Measurements from ENCODE around the gene DPF1.
A peak's percentile ranks its signal among the peaks of the same experiment; 100 is the strongest.

The DPF1 gene

GRCh38 chr19:38224014-38224862 lies at the start of gene DPF1:
DPF1 (minus strand) TSS chr19:38224222; CDS start chr19:38224142, 80 bp downstream.
- peaks cover 40 to 69% of the 10 kb centered on the region in 2 donors for H3K27me3 ChIP-seq (ENCODE audit: control insufficient read depth in 1 of 2, insufficient read depth in 2 of 2, low read length in 2 of 2)
- H3K9me3 ChIP-seq (ENCODE audit: low read length): no peaks in the 10 kb centered on the region
- H3K4me1 ChIP-seq (ENCODE audit: insufficient read depth, low read length): peaks cover 5% of the 10 kb centered on the region
- H3K4me3 ChIP-seq (ENCODE audit: low read depth in 1 of 2, low read length in 2 of 2): peak within 1 kb of the TSS in 1 of 2 donors; percentile 34
- H3K9ac ChIP-seq (ENCODE audit: low read length): no peak within 1 kb of the TSS
- no peaks in the 10 kb centered on the region for H3K36me3 ChIP-seq (ENCODE audit: insufficient read depth, low read length)
- H3K27ac ChIP-seq (ENCODE audit: low read depth, low read length): no peak within 1 kb of the TSS

GRCh38 chr19:38273499-38273898 lies 49.5 kb upstream of the DPF1 start:
- no peaks in the 10 kb centered on the region for H3K27me3 ChIP-seq (ENCODE audit: control insufficient read depth in 1 of 2, insufficient read depth in 2 of 2, low read length in 2 of 2)
- peak overlapping the region; percentile 10 for H3K27ac ChIP-seq (ENCODE audit: low read depth, low read length)
- no peaks in the 10 kb centered on the region for H3K36me3 ChIP-seq (ENCODE audit: insufficient read depth, low read length)
- H3K4me3 ChIP-seq (ENCODE audit: low read depth in 1 of 2, low read length in 2 of 2): no peak overlapping the region
- peaks cover 34% of the 10 kb centered on the region for H3K4me1 ChIP-seq (ENCODE audit: insufficient read depth, low read length)
- H3K9ac ChIP-seq (ENCODE audit: low read length): no peak overlapping the region
- H3K9me3 ChIP-seq (ENCODE audit: low read length): no peaks in the 10 kb centered on the region

DNA sequence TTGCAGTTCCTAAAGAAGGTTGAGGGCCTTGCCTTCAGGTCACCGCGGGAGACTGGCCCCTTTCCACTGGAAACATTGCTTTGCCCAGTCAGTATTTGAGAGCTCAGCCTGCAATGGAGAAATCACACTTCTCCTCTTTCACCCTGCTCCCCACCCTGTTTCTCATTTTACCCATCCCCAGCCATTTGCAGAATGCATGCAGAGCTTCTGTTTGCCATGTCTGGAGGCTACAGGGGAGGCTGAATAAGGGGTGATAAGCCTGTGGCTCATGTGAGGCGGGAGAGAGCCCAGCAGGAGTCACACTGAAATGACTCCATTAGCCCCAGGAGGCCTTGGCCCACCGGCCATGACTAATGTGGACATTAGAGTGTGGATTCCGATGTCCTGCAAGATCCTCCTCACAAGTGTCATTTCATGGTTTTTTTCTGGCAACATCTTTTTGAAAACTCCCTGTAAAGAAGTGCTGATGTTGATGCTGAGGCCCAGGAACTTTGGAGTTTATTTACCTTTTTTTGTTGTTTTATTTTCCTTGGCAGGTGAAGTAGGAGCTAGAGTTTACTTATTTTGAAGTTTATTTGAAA lies 46.7 kb upstream of the DPF1 start:
- no peaks in the 10 kb centered on the region for H3K9me3 ChIP-seq (ENCODE audit: low read length)
- H3K4me3 ChIP-seq (ENCODE audit: low read depth in 1 of 2, low read length in 2 of 2): no peak overlapping the region
- H3K9ac ChIP-seq (ENCODE audit: low read length): no peak overlapping the region
- no peak overlapping the region for H3K27ac ChIP-seq (ENCODE audit: low read depth, low read length)
- H3K27me3 ChIP-seq (ENCODE audit: control insufficient read depth in 1 of 2, insufficient read depth in 2 of 2, low read length in 2 of 2): no peaks in the 10 kb centered on the region
- no peaks in the 10 kb centered on the region for H3K36me3 ChIP-seq (ENCODE audit: insufficient read depth, low read length)
- H3K4me1 ChIP-seq (ENCODE audit: insufficient read depth, low read length): peaks cover 29% of the 10 kb centered on the region

DNA sequence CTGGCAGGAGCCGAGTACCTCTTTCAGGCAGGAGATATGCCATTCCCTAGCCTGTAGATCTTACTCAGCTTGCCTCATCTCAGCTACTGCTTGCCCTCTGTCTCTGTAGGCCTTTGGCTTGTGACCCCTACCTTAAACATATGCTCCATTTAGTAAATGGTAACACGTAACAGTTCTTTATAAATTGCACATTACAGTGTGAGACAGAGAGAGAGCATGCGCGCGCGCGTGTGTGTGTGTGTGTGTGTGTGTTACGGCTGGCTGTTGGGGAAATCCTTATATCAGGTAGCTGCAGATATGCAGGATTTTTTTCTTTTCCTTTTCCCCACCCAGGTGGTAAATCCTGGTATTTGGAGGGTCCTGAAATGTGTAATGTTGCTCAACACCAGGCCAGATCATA lies 44.5 kb upstream of the DPF1 start:
- Histone ChIP-seq H3K9me3 (ENCODE audit: low read length) (no peaks in the 10 kb centered on the region), H3K27ac (ENCODE audit: low read depth, low read length) (peak overlapping the region; percentile 54), H3K36me3 (ENCODE audit: insufficient read depth, low read length) (no peaks in the 10 kb centered on the region), H3K4me3 (ENCODE audit: low read depth in 1 of 2, low read length in 2 of 2) (no peak overlapping the region), H3K4me1 (ENCODE audit: insufficient read depth, low read length) (peaks cover 20% of the 10 kb centered on the region), H3K9ac (ENCODE audit: low read length) (no peak overlapping the region), H3K27me3 (ENCODE audit: control insufficient read depth in 1 of 2, insufficient read depth in 2 of 2, low read length in 2 of 2) (peaks cover 0 to 11% of the 10 kb centered on the region in 2 donors)

DNA sequence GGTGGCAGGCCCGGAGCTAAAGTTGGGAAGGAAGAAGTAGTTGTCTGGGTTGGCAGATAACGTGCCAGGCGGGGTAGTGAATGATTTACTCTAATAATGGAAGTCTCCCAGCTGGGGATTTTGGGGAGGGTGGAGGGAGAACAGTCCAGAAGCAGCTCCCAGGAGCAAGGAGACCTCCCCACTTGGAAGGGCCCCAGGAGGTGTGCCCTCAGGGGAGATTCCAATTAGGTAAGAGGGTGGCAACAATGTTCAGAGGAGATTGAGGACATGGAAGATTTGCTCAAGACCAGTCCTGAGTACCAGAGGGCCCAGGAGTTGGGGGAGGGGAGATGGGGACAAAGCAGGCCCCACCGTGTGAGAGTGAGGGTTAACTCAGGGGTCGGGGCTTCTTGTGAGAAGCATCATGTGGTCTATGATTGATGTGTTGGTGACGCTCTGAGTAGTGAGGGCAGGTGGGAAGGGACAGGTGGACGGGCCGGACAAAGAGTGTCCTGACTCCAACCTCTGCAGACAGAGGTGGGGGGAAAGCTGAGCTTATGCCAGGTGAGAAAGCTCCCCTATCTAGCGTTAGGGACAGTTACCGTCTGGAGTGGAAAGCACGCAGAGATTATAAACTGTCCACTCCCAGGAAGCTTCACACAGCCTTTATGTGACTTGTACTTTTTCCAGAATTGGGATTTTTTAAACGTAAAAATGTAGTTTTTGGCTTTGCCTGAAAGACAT lies 43.9 kb upstream of the DPF1 start:
- peaks cover 16% of the 10 kb centered on the region for H3K4me1 ChIP-seq (ENCODE audit: insufficient read depth, low read length)
- no peak overlapping the region for H3K4me3 ChIP-seq (ENCODE audit: low read depth in 1 of 2, low read length in 2 of 2)
- H3K9ac ChIP-seq (ENCODE audit: low read length): no peak overlapping the region

GRCh38 chr19:38266981-38267597 lies 43.1 kb upstream of the DPF1 start:
- Histone ChIP-seq H3K27ac (ENCODE audit: low read depth, low read length) (peak overlapping the region; percentile 54), H3K4me3 (ENCODE audit: low read depth in 1 of 2, low read length in 2 of 2) (no peak overlapping the region)

More for the DNA sequence above, 43.9 kb upstream of the DPF1 start:
- H3K36me3 ChIP-seq (ENCODE audit: insufficient read depth, low read length): no peaks in the 10 kb centered on the region
- H3K9me3 ChIP-seq (ENCODE audit: low read length): no peaks in the 10 kb centered on the region
- H3K27ac ChIP-seq (ENCODE audit: low read depth, low read length): peak overlapping the region; percentile 54
- peaks cover 0 to 11% of the 10 kb centered on the region in 2 donors for H3K27me3 ChIP-seq (ENCODE audit: control insufficient read depth in 1 of 2, insufficient read depth in 2 of 2, low read length in 2 of 2)

DNA sequence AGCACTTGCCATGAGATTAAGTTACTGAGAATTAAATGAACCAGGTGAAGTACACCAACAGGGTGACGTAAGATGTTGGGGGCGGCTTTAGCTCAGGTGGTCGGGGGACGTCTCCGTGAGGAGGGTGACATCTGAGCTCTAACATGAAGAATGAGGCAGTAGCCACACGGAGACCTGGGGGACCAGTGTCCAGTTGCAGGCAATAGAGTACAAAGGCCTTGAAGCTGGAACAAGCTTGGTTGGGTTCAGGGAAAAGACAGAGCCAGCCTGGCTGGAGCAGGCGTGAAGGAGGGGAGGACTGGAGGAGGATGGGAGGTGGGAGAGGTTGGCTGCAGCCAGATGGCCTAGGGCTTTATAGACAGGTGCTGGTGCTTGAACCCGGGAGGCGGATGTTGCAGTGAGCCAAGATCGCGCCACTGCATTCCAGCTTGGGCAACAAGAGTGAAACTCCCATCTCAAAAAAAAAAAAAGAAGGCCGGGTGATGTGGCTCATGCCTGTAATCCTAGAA lies 42.0 kb upstream of the DPF1 start:
- Histone ChIP-seq H3K4me3 (ENCODE audit: low read depth in 1 of 2, low read length in 2 of 2) (no peak overlapping the region), H3K9ac (ENCODE audit: low read length) (no peak overlapping the region), H3K9me3 (ENCODE audit: low read length) (no peaks in the 10 kb centered on the region), H3K36me3 (ENCODE audit: insufficient read depth, low read length) (no peaks in the 10 kb centered on the region), H3K27ac (ENCODE audit: low read depth, low read length) (peak overlapping the region; percentile 85), H3K27me3 (ENCODE audit: control insufficient read depth in 1 of 2, insufficient read depth in 2 of 2, low read length in 2 of 2) (peaks cover 0 to 11% of the 10 kb centered on the region in 2 donors), H3K4me1 (ENCODE audit: insufficient read depth, low read length) (peaks cover 16% of the 10 kb centered on the region)

More at GRCh38 chr19:38266981-38267597, 43.1 kb upstream of the DPF1 start:
- Histone ChIP-seq H3K4me1 (ENCODE audit: insufficient read depth, low read length) (peaks cover 16% of the 10 kb centered on the region), H3K36me3 (ENCODE audit: insufficient read depth, low read length) (no peaks in the 10 kb centered on the region), H3K9ac (ENCODE audit: low read length) (no peak overlapping the region), H3K9me3 (ENCODE audit: low read length) (no peaks in the 10 kb centered on the region), H3K27me3 (ENCODE audit: control insufficient read depth in 1 of 2, insufficient read depth in 2 of 2, low read length in 2 of 2) (peaks cover 0 to 11% of the 10 kb centered on the region in 2 donors)

- no peak overlapping the region for H3K9ac ChIP-seq (ENCODE audit: low read length)
- peaks cover 16% of the 10 kb centered on the region for H3K4me1 ChIP-seq (ENCODE audit: insufficient read depth, low read length)
- H3K9me3 ChIP-seq (ENCODE audit: low read length): no peaks in the 10 kb centered on the region
- H3K4me3 ChIP-seq (ENCODE audit: low read depth in 1 of 2, low read length in 2 of 2): peak overlapping the region in 1 of 2 donors; percentile 50
- no peaks in the 10 kb centered on the region for H3K36me3 ChIP-seq (ENCODE audit: insufficient read depth, low read length)
- peaks cover 0 to 11% of the 10 kb centered on the region in 2 donors for H3K27me3 ChIP-seq (ENCODE audit: control insufficient read depth in 1 of 2, insufficient read depth in 2 of 2, low read length in 2 of 2)
- peak overlapping the region; percentile 85 for H3K27ac ChIP-seq (ENCODE audit: low read depth, low read length)
Observed at GRCh38 chr19:38265213-38265861, 41.3 kb upstream of the DPF1 start.

DNA sequence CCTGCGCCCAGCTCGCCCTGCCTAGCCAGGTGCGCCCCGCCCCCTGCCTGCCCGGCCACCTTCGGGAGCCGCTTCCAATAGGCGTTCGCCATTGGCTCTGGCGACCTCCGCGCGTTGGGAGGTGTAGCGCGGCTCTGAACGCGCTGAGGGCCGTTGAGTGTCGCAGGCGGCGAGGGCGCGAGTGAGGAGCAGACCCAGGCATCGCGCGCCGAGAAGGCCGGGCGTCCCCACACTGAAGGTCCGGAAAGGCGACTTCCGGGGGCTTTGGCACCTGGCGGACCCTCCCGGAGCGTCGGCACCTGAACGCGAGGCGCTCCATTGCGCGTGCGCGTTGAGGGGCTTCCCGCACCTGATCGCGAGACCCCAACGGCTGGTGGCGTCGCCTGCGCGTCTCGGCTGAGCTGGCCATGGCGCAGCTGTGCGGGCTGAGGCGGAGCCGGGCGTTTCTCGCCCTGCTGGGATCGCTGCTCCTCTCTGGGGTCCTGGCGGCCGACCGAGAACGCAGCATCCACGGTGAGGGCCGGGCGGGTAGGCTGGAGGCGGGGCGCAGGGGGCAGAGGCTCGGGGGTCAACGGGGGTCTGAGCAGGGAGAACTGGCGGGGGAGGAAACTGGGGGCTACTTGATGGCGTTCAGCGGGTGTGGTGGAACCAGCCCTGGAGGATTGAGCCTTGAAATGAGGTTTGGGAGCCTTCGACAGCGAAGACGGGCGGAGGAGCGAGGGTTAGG lies 40.6 kb upstream of the DPF1 start, which contains the start of gene SPINT2:
TSS of gene SPINT2 (plus strand) at position 88 of the 727 bp plus-strand sequence. CDS start at position 408, 320 bp downstream.
- H3K9me3 ChIP-seq (ENCODE audit: low read length): no peaks in the 10 kb centered on the region
- peaks cover 16% of the 10 kb centered on the region for H3K4me1 ChIP-seq (ENCODE audit: insufficient read depth, low read length)
- H3K27ac ChIP-seq (ENCODE audit: low read depth, low read length): peak within 1 kb of the TSS; percentile 85
- peaks cover 0 to 11% of the 10 kb centered on the region in 2 donors for H3K27me3 ChIP-seq (ENCODE audit: control insufficient read depth in 1 of 2, insufficient read depth in 2 of 2, low read length in 2 of 2)
- no peaks in the 10 kb centered on the region for H3K36me3 ChIP-seq (ENCODE audit: insufficient read depth, low read length)
- H3K9ac ChIP-seq (ENCODE audit: low read length): no peak within 1 kb of the TSS
- peak within 1 kb of the TSS; percentile 50 to 80 for H3K4me3 ChIP-seq (ENCODE audit: low read depth in 1 of 2, low read length in 2 of 2)
